Thymus (tissue), 11 donors: Measurements from ENCODE around the gene UTF1. TPM values are rescaled to one million over a fixed set of nuclear protein-coding genes. Genes with fewer than 3 reads are reported as not detected.

Experiments used
- DNase-seq, 9 donors: peaks; one replicate each; pipeline ENCODE4 v3.0.0-alpha.2; 2013; ENCODE audit warnings: low spot score in 9 of 9, low read depth in 6 of 9, missing footprints in 1 of 9
- H3K27ac ChIP-seq, 2 donors: one replicate each; pipeline ENCODE4 v1.5.1; 2013; ENCODE audit warnings: control low read depth in 1 of 2, low read depth in 1 of 2, low read length in 1 of 2, mild to moderate bottlenecking in 1 of 2, moderate library complexity in 1 of 2
- H3K27me3 ChIP-seq, 2 donors: one replicate each; pipeline ENCODE4 v1.5.1; 2013; ENCODE audit warnings: low read length in 1 of 2; ENCODE audit not compliant: control insufficient read depth in 2 of 2, insufficient read depth in 1 of 2
- H3K36me3 ChIP-seq, 2 donors: one replicate each; pipeline ENCODE4 v1.5.1; 2013; ENCODE audit warnings: low read length in 1 of 2, mild to moderate bottlenecking in 1 of 2, moderate library complexity in 1 of 2; ENCODE audit not compliant: control insufficient read depth in 2 of 2, insufficient read depth in 2 of 2
- H3K4me1 ChIP-seq, 2 donors: one replicate each; pipeline ENCODE4 v1.5.1; 2013; ENCODE audit warnings: low read length in 2 of 2; ENCODE audit not compliant: control insufficient read depth in 2 of 2, insufficient read depth in 2 of 2
- H3K4me3 ChIP-seq, 2 donors: one replicate each; pipeline ENCODE4 v1.5.1; 2013; ENCODE audit warnings: low read length in 2 of 2, control low read depth in 1 of 2, mild to moderate bottlenecking in 1 of 2
- H3K9me3 ChIP-seq, 2 donors: one replicate each; pipeline ENCODE4 v1.5.1; 2013; ENCODE audit warnings: low read length in 1 of 2, mild to moderate bottlenecking in 1 of 2; ENCODE audit not compliant: control insufficient read depth in 2 of 2, insufficient read depth in 1 of 2
- WGBS: extraction: QIAGEN DNeasy Blood & Tissue Kit; methylation state at CpG from one replicate; pipeline ENCODE4 v1.1.7; 2013; 5-methylcytosine and 5-hydroxymethylcytosine counted together
- polyA plus RNA-seq: library from polyadenylated mRNA; stranded (reverse); fragments of 200-250 nt; gene quantifications from one replicate; pipeline ENCODE4 v1.2.3, GENCODE V29; 2013
- total RNA-seq: library from RNA; stranded (reverse); fragments of 120-200 nt; gene quantifications from one replicate; pipeline ENCODE4 v1.2.4, GENCODE V29; 2013
- donor health status: healthy.

Gene UTF1
- total and polyA plus RNA-seq, 2 donors: 0.02 TPM; not detected in 1

- peaks cover 67 to 94% of the 10 kb centered on the region in 2 donors for H3K27me3 ChIP-seq
- no peak for DNase-seq
- no peak within 1 kb of the TSS for H3K4me3 ChIP-seq
- WGBS: 43% methylated on average over 60 of the region's 60 CpGs
- peaks cover 2 to 4% of the 10 kb centered on the region in 2 donors for H3K4me1 ChIP-seq
- H3K9me3 ChIP-seq: peaks cover 0 to 3% of the 10 kb centered on the region in 2 donors
- H3K36me3 ChIP-seq: no peaks in the 10 kb centered on the region
- no peak within 1 kb of the TSS for H3K27ac ChIP-seq
Observed at GRCh38 chr10:133237588-133238465, 7.8 kb downstream of the UTF1 start, which contains the start of gene VENTX. Gene VENTX (plus strand): TSS chr10:133237855. CDS start chr10:133237915, 60 bp downstream.

GRCh38 chr10:133238466-133238804, 8.4 kb downstream of the UTF1 start:
- Histone ChIP-seq H3K27ac (no peak overlapping the region), H3K4me3 (no peak overlapping the region), H3K27me3 (peaks cover 63 to 89% of the 10 kb centered on the region in 2 donors), H3K36me3 (no peaks in the 10 kb centered on the region), H3K9me3 (peaks cover 1 to 3% of the 10 kb centered on the region in 2 donors), H3K4me1 (peaks cover 2 to 4% of the 10 kb centered on the region in 2 donors)
- WGBS: 82% methylated on average over 15 of the region's 15 CpGs
- DNase-seq: no peak

- Histone ChIP-seq H3K36me3 (no peaks in the 10 kb centered on the region), H3K9me3 (peaks cover 1 to 3% of the 10 kb centered on the region in 2 donors), H3K27me3 (peaks cover 55 to 81% of the 10 kb centered on the region in 2 donors), H3K27ac (no peak overlapping the region), H3K4me1 (peaks cover 2 to 4% of the 10 kb centered on the region in 2 donors), H3K4me3 (no peak overlapping the region)
- no peak for DNase-seq
- 62% methylated on average over 15 of the region's 15 CpGs for WGBS
Observed at GRCh38 chr10:133239990-133240389, 10.0 kb downstream of the UTF1 start.

GRCh38 chr10:133241501-133242205, 11.6 kb downstream of the UTF1 start:
- 25% methylated on average over 25 of the region's 25 CpGs for WGBS
- Histone ChIP-seq H3K27ac (no peak overlapping the region), H3K36me3 (no peaks in the 10 kb centered on the region), H3K9me3 (peaks cover 0 to 1% of the 10 kb centered on the region in 2 donors), H3K4me1 (peaks cover 0 to 2% of the 10 kb centered on the region in 2 donors), H3K27me3 (peaks cover 39 to 67% of the 10 kb centered on the region in 2 donors), H3K4me3 (no peak overlapping the region)
- DNase-seq: no peak

GRCh38 chr10:133242611-133243356, 12.8 kb downstream of the UTF1 start:
- WGBS: 96% methylated on average over 27 of the region's 27 CpGs
- peaks cover 0 to 2% of the 10 kb centered on the region in 2 donors for H3K4me1 ChIP-seq
- H3K27me3 ChIP-seq: peaks cover 27 to 56% of the 10 kb centered on the region in 2 donors
- H3K4me3 ChIP-seq: no peak overlapping the region
- no peak overlapping the region for H3K27ac ChIP-seq
- no peaks in the 10 kb centered on the region for H3K36me3 ChIP-seq
- H3K9me3 ChIP-seq: peaks cover 0 to 1% of the 10 kb centered on the region in 2 donors
- no peak for DNase-seq

GRCh38 chr10:133243593-133243992, 13.6 kb downstream of the UTF1 start:
- no peaks in the 10 kb centered on the region for H3K36me3 ChIP-seq
- no peak for DNase-seq
- H3K4me1 ChIP-seq: peaks cover 0 to 2% of the 10 kb centered on the region in 2 donors
- peaks cover 20 to 50% of the 10 kb centered on the region in 2 donors for H3K27me3 ChIP-seq
- no peak overlapping the region for H3K4me3 ChIP-seq
- peaks cover 0 to 1% of the 10 kb centered on the region in 2 donors for H3K9me3 ChIP-seq
- H3K27ac ChIP-seq: no peak overlapping the region
- 83% methylated on average over 14 of the region's 14 CpGs for WGBS

- peaks cover 0 to 1% of the 10 kb centered on the region in 2 donors for H3K9me3 ChIP-seq
- H3K4me3 ChIP-seq: no peak overlapping the region
- H3K27me3 ChIP-seq: peaks cover 8 to 34% of the 10 kb centered on the region in 2 donors
- 87% methylated on average over 33 of the region's 33 CpGs for WGBS
- no peak for DNase-seq
- no peaks in the 10 kb centered on the region for H3K36me3 ChIP-seq
- peaks cover 0 to 2% of the 10 kb centered on the region in 2 donors for H3K4me1 ChIP-seq
- no peak overlapping the region for H3K27ac ChIP-seq
Observed at GRCh38 chr10:133245439-133246235, 15.6 kb downstream of the UTF1 start.

- H3K27me3 ChIP-seq: peaks cover 2 to 28% of the 10 kb centered on the region in 2 donors
- H3K4me1 ChIP-seq: no peaks in the 10 kb centered on the region
- H3K27ac ChIP-seq: no peak overlapping the region
- H3K9me3 ChIP-seq: peaks cover 0 to 1% of the 10 kb centered on the region in 2 donors
- no peak for DNase-seq
- H3K36me3 ChIP-seq: no peaks in the 10 kb centered on the region
- 89% methylated on average over 12 of the region's 12 CpGs for WGBS
- no peak overlapping the region for H3K4me3 ChIP-seq
Observed at GRCh38 chr10:133246236-133246626, 16.2 kb downstream of the UTF1 start.
